ENCODE measurements around the gene SOCS7. TPM values are rescaled to one million over a fixed set of nuclear protein-coding genes. Genes with fewer than 3 reads are reported as not detected.

The SOCS7 gene
- total and polyA plus RNA-seq, 2 of the 4 experiments (the other 2 are of a cell fraction) = 6.5 to 6.8 TPM

DNA sequence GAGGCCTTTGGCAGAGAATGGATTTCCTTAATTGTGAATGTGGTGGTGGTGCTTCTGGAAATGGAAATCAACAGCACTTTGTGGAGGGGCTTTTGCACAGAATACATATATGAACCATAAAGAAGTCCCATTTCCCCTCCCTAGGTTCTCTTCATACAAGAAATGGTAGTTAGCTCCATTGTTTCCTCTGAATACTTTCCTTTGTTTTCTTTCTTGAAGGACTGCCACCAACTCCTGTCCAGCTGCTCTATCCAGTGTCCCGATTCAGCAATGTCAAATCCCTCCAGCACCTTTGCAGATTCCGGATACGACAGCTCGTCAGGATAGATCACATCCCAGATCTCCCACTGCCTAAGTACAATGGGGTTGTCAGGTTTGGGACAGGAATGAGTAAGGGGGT is 43.4 kb downstream of the SOCS7 start:
- no peaks in the 10 kb centered on the region for H3K27me3 ChIP-seq (ENCODE audit: control insufficient read depth, insufficient read depth, low read length)
- no CpG with 5 or more reads among the region's 4 CpGs for WGBS, 2 experiments (ENCODE audit: extremely low coverage in 2 of 2, insufficient read length in 1 of 2)
- no peaks in the 10 kb centered on the region for H4K20me1 ChIP-seq (ENCODE audit: insufficient read depth, low read length)
- ChIA-PET CTCF (interaction anchor here (1.0 kb wide), 1 partner anchor 19 kb away, joined by 3 read pairs; no protein-coding TSS in a partner anchor), POLR2A (ENCODE audit: unreplicated experiment) (no interaction called here)
- H3K18ac ChIP-seq (ENCODE audit: low read depth, low read length) = no peak overlapping the region
- no peak overlapping the region for H2AFZ ChIP-seq (replicated peaks; ENCODE audit: low read length, poor library complexity)
- intact Hi-C loops (cut with micrococcal nuclease) = no loop called here
- H3K4ac ChIP-seq (ENCODE audit: low read depth, low read length) = no peak overlapping the region
- H4K91ac ChIP-seq (ENCODE audit: insufficient read depth, low read depth, low read length) = no peak overlapping the region
- H2BK15ac ChIP-seq (ENCODE audit: low read depth, low read length) = no peak overlapping the region
- peaks cover 0 to 2% of the 10 kb centered on the region in 2 experiments; a peak in 3 of 4 replicates for H3K79me1 ChIP-seq (ENCODE audit: low read depth in 1 of 2, low read length in 2 of 2)
- dilution Hi-C loops (cut with HindIII; ENCODE audit: low sequenced_read_pairs, unreplicated experiment) = no loop called here
- H3K14ac ChIP-seq (replicated peaks; ENCODE audit: low read depth, low read length) = no peak overlapping the region
- H3K9me3 ChIP-seq (ENCODE audit: control insufficient read depth, insufficient read depth, low read length) = no peaks in the 10 kb centered on the region
- DNase-seq (no peak), ATAC-seq (ENCODE audit: low read depth) (no peak)
- H3K4me1 ChIP-seq (ENCODE audit: control insufficient read depth, insufficient read depth, low read length) = no peaks in the 10 kb centered on the region
- H4K8ac ChIP-seq (ENCODE audit: low read depth in 2 of 2, low read length in 2 of 2) = no peak overlapping the region
- H3K23ac ChIP-seq (ENCODE audit: low read depth, low read length) = no peak overlapping the region
- H3K36me3 ChIP-seq (ENCODE audit: control insufficient read depth, insufficient read depth, low read length) = peaks cover 28% of the 10 kb centered on the region
- H3K4me3 ChIP-seq (ENCODE audit: insufficient read depth, low read depth, low read length) = no peak overlapping the region
- H3K9me1 ChIP-seq (ENCODE audit: insufficient read depth, low read length) = peaks cover 2% of the 10 kb centered on the region
- in situ Hi-C loops (cut with MboI; ENCODE audit: low sequenced_read_pairs) = no loop called here
- H2BK20ac ChIP-seq (ENCODE audit: low read depth, low read length) = no peak overlapping the region
- no peak overlapping the region for H2AK9ac ChIP-seq (replicated peaks; ENCODE audit: low read depth, low read length, poor library complexity)
- H3K56ac ChIP-seq (ENCODE audit: extremely low read depth, insufficient read depth, low read length) = no peak overlapping the region
- TF ChIP-seq, protein P1, sequence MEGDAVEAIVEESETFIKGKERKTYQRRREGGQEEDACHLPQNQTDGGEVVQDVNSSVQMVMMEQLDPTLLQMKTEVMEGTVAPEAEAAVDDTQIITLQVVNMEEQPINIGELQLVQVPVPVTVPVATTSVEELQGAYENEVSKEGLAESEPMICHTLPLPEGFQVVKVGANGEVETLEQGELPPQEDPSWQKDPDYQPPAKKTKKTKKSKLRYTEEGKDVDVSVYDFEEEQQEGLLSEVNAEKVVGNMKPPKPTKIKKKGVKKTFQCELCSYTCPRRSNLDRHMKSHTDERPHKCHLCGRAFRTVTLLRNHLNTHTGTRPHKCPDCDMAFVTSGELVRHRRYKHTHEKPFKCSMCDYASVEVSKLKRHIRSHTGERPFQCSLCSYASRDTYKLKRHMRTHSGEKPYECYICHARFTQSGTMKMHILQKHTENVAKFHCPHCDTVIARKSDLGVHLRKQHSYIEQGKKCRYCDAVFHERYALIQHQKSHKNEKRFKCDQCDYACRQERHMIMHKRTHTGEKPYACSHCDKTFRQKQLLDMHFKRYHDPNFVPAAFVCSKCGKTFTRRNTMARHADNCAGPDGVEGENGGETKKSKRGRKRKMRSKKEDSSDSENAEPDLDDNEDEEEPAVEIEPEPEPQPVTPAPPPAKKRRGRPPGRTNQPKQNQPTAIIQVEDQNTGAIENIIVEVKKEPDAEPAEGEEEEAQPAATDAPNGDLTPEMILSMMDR (conservative IDR thresholded peaks at IDR 0.05; ENCODE audit: low read depth, low read length) = no peak
- TF ChIP-seq CHD1 (IDR thresholded peaks at IDR 0.05; ENCODE audit: low read depth, low read length) (no peak), CEBPB (IDR thresholded peaks at IDR 0.05; ENCODE audit: low read depth, low read length) (no peak), RCOR1 (IDR thresholded peaks at IDR 0.05; ENCODE audit: insufficient replicate concordance, low read length) (no peak), MAZ (IDR thresholded peaks at IDR 0.05; ENCODE audit: borderline replicate concordance, low read depth, low read length) (no peak), NFE2L2 (IDR thresholded peaks at IDR 0.05; ENCODE audit: low read depth, low read length) (no peak), SMC3 (IDR thresholded peaks at IDR 0.05; ENCODE audit: low read depth, low read length) (no peak), RFX5 (IDR thresholded peaks at IDR 0.05; ENCODE audit: low read depth, low read length) (no peak), BHLHE40 (IDR thresholded peaks at IDR 0.05; ENCODE audit: low read depth, low read length) (no peak), RAD21 (IDR thresholded peaks at IDR 0.05; ENCODE audit: low read length) (no peak), FOS (IDR thresholded peaks at IDR 0.05; ENCODE audit: low read depth, low read length) (no peak), MAFK (IDR thresholded peaks at IDR 0.05; ENCODE audit: low read depth, low read length) (no peak), POLR2A (IDR thresholded peaks at IDR 0.05; ENCODE audit: low read depth, low read length) (no peak), MXI1 (IDR thresholded peaks at IDR 0.05; ENCODE audit: borderline replicate concordance, low read depth, low read length) (no peak)
- TF ChIP-seq, protein P2, sequence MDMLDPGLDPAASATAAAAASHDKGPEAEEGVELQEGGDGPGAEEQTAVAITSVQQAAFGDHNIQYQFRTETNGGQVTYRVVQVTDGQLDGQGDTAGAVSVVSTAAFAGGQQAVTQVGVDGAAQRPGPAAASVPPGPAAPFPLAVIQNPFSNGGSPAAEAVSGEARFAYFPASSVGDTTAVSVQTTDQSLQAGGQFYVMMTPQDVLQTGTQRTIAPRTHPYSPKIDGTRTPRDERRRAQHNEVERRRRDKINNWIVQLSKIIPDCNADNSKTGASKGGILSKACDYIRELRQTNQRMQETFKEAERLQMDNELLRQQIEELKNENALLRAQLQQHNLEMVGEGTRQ (IDR thresholded peaks at IDR 0.05; ENCODE audit: low read depth, low read length) = no peak
- TF ChIP-seq, protein P3, sequence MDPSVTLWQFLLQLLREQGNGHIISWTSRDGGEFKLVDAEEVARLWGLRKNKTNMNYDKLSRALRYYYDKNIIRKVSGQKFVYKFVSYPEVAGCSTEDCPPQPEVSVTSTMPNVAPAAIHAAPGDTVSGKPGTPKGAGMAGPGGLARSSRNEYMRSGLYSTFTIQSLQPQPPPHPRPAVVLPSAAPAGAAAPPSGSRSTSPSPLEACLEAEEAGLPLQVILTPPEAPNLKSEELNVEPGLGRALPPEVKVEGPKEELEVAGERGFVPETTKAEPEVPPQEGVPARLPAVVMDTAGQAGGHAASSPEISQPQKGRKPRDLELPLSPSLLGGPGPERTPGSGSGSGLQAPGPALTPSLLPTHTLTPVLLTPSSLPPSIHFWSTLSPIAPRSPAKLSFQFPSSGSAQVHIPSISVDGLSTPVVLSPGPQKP (IDR thresholded peaks at IDR 0.05; ENCODE audit: borderline replicate concordance, low read depth, low read length) = no peak
- no peak overlapping the region for H3K9ac ChIP-seq (ENCODE audit: low read depth, low read length)
- H2BK5ac ChIP-seq (ENCODE audit: low read depth, low read length, poor library complexity, severe bottlenecking) = no peak overlapping the region
- H2AK5ac ChIP-seq (ENCODE audit: low read depth, low read length) = no peak overlapping the region
- H3K4me2 ChIP-seq (ENCODE audit: low read depth, low read length) = no peak overlapping the region
- BruUV-seq (replicated peaks) = no TSS peak
- no peak overlapping the region for H2BK120ac ChIP-seq (ENCODE audit: low read depth, low read length)
- H4K5ac ChIP-seq (ENCODE audit: low read depth, low read length) = no peak overlapping the region
- H3K27ac ChIP-seq (ENCODE audit: insufficient read depth, low read length) = no peak overlapping the region
